ENCODE measurements around the gene AHCYL2. TPM values are rescaled to one million over a fixed set of nuclear protein-coding genes. Genes with fewer than 3 reads are reported as not detected.

The AHCYL2 gene
- total and polyA plus RNA-seq, 2 of the 8 experiments (the other 6 are each of a cell fraction or from before 2014, with no cell fraction given), result 20.7 to 25.4 TPM

DNA sequence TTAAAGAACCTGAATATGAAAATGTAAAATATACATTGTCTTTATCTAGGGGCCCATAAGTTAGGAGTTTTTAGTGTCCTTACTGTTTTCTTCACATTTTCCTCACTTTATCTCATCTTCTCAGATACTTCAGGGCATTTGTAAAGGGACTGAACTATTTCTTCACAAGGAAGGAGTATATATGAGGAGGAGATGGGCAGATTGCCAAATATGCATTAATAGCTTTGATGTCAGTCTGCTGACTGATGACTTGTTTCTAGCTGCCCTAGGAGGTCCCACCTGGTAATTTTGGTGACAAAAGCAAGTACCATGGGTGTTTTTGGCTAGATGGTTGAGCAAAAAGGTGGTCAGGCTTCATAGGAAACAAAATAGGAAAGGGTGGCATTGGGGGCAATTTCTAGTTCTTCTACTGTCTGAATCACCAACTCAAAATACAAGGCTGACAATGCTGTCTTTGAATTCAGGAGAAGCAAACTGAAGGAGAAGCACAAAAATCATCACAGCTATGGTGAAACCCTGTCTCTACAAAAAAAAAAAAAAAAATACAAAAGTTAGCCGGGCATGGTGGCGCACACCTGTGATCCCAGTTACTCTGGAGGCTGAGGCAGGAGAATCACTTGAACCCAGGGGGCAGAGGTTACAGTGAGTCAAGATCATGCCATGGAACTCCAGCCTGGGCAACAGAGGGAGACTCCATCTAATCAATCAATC, 199.0 kb downstream of the AHCYL2 start (continued):
- TF ChIP-seq CHD7 (IDR thresholded peaks at IDR 0.05; ENCODE audit: insufficient replicate concordance, low read length) (no peak), PHF8 (conservative IDR thresholded peaks at IDR 0.05; ENCODE audit: low read depth, low read length) (no peak), SIX5 (IDR thresholded peaks at IDR 0.05; ENCODE audit: low read depth, low read length) (no peak), CREB1 (IDR thresholded peaks at IDR 0.05) (no peak), TCF12 (IDR thresholded peaks at IDR 0.05; ENCODE audit: low read depth, low read length) (no peak), POU5F1 (IDR thresholded peaks at IDR 0.05; ENCODE audit: low read depth, low read length) (no peak), SIN3A (conservative IDR thresholded peaks at IDR 0.05 in 1 of 2, IDR thresholded peaks at IDR 0.05 in 1 of 2; ENCODE audit: low read depth in 1 of 2, low read length in 2 of 2) (no peak)
- TF ChIP-seq, protein P1, sequence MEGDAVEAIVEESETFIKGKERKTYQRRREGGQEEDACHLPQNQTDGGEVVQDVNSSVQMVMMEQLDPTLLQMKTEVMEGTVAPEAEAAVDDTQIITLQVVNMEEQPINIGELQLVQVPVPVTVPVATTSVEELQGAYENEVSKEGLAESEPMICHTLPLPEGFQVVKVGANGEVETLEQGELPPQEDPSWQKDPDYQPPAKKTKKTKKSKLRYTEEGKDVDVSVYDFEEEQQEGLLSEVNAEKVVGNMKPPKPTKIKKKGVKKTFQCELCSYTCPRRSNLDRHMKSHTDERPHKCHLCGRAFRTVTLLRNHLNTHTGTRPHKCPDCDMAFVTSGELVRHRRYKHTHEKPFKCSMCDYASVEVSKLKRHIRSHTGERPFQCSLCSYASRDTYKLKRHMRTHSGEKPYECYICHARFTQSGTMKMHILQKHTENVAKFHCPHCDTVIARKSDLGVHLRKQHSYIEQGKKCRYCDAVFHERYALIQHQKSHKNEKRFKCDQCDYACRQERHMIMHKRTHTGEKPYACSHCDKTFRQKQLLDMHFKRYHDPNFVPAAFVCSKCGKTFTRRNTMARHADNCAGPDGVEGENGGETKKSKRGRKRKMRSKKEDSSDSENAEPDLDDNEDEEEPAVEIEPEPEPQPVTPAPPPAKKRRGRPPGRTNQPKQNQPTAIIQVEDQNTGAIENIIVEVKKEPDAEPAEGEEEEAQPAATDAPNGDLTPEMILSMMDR (IDR thresholded peaks at IDR 0.05; ENCODE audit: control extremely low read depth in 1 of 3, insufficient read depth in 1 of 3, low read depth in 1 of 3, low read length in 3 of 3), result no peak
